ENCODE measurements around the gene CLBA1. TPM values are rescaled to one million over a fixed set of nuclear protein-coding genes. Genes with fewer than 3 reads are reported as not detected.
"Not testable (repeated sequence)": the region's sequence is repeated elsewhere in the genome, so short reads cannot be mapped to it uniquely, and the experiment has no call there.

Gene CLBA1
- total RNA-seq, 1 donor from 2014 or later = 10.2 TPM

DNA sequence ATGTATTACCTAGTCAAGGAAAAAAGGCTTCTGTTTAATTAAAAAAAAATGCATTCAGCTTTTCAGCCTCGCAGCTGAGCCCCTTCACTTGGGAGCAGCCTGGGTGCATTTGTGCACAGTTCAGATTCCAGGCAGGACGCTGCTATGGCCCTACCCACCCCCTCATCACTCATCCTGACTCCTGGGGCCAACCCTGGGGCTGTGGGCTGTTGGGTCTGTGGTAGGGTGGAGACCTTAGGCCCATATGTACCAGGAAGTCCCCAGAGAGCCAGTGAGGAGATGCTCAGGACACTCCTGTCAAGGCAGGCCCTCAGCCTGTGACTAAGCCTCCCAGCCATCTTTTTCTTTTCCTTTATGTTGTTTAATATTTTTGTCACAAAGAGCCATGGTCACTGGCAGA, 44.6 kb downstream of the CLBA1 start:
- DNase-seq (ENCODE audit: low spot score in 2 of 2, unreplicated experiment in 2 of 2) = no peak
- TF ChIP-seq, protein P1, sequence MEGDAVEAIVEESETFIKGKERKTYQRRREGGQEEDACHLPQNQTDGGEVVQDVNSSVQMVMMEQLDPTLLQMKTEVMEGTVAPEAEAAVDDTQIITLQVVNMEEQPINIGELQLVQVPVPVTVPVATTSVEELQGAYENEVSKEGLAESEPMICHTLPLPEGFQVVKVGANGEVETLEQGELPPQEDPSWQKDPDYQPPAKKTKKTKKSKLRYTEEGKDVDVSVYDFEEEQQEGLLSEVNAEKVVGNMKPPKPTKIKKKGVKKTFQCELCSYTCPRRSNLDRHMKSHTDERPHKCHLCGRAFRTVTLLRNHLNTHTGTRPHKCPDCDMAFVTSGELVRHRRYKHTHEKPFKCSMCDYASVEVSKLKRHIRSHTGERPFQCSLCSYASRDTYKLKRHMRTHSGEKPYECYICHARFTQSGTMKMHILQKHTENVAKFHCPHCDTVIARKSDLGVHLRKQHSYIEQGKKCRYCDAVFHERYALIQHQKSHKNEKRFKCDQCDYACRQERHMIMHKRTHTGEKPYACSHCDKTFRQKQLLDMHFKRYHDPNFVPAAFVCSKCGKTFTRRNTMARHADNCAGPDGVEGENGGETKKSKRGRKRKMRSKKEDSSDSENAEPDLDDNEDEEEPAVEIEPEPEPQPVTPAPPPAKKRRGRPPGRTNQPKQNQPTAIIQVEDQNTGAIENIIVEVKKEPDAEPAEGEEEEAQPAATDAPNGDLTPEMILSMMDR (IDR thresholded peaks at IDR 0.05; ENCODE audit: unreplicated experiment) = no peak
- Mint-ChIP-seq H3K27me3 (ENCODE audit: low read depth) (peaks cover 23% of the 10 kb centered on the region), H3K36me3 (no peaks in the 10 kb centered on the region), H3K9me3 (no peaks in the 10 kb centered on the region), H3K4me3 (no peak overlapping the region), H3K4me1 (peaks cover 15% of the 10 kb centered on the region), H3K27ac (no peak overlapping the region)

DNA sequence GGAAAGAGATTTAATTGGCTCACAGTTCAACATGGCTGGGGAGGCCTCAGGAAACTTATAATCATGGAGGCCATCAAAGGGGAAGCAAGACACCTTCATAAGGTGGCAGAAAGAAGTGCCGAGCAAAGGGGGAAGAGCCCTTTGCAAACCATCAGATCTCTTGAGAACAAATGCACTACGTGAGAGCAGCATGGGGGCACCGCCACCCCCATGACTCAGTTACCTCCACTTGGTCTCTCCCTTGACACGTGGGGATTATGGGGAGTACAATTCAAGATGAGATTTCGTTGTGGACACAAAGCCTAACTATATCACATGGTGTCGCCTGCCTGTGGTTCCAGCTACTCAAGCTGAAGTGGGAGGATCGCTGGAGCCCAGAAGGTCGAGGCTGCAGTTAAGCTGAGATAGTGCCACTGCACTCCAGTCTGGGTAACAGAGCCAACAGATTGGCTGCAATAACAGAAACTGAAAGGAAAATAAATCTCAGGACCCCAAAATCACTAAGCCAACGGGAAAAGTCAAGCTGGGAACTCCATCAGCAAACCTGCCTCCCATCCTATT, 45.3 kb downstream of the CLBA1 start:
- TF ChIP-seq, protein P1 (IDR thresholded peaks at IDR 0.05; ENCODE audit: unreplicated experiment) = no peak
- Mint-ChIP-seq H3K4me1 (peaks cover 15% of the 10 kb centered on the region), H3K27ac (no peak overlapping the region), H3K4me3 (no peak overlapping the region), H3K27me3 (ENCODE audit: low read depth) (peaks cover 23% of the 10 kb centered on the region), H3K9me3 (no peaks in the 10 kb centered on the region), H3K36me3 (no peaks in the 10 kb centered on the region)
- DNase-seq (ENCODE audit: low spot score in 2 of 2, unreplicated experiment in 2 of 2) = no peak

DNA sequence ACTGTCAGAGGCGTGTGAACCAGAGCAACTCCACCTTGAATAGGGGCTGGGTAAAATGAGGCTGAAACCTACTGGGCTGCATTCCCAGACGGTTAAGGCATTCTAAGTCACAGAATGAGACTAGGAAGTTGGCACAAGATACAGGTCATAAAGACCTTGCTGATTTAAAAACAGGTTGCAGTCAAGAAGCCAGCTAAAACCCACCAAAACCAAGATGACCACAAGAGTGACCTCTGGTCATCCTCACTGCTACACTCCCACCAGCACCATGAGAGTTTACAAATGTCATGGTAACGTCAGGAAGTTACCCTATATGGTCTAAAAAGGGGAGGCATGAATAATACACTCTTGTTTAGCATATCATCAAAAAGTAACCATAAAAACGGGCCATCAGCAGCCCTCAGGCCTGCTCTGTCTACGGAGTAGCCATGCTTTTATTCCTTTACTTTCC, 46.9 kb downstream of the CLBA1 start:
- not testable (repeated sequence) for DNase-seq (ENCODE audit: low spot score in 2 of 2, unreplicated experiment in 2 of 2); H3K36me3 Mint-ChIP-seq; H3K9me3 Mint-ChIP-seq
- H3K4me3 Mint-ChIP-seq = peak overlapping the region; percentile 79
- peaks cover 21% of the 10 kb centered on the region for H3K27me3 Mint-ChIP-seq (ENCODE audit: low read depth)
- H3K27ac Mint-ChIP-seq = peak overlapping the region; percentile 90
- peaks cover 15% of the 10 kb centered on the region for H3K4me1 Mint-ChIP-seq

DNA sequence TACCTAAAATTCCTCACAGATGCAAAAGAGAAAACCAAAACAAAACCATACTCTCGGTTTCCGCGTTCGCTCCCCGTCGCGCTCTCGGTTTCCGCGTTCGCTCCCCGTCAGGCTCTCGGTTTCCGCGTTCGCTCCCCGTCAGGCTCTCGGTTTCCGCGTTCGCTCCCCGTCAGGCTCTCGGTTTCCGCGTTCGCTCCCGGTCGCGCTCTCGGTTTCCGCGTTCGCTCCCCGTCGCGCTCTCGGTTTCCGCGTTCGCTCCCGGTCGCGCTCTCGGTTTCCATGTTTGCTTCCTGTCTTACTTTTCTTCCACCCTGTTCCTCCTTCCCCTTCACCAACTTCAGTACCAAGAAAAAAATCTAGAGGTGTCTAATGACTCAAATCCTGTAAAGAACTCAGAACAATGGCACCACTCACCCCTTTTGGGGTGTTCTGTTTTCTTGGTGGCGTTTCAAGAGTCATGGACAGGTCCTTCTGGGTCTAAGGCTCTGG, 47.9 kb downstream of the CLBA1 start:
- not testable (repeated sequence) for H3K9me3 Mint-ChIP-seq; DNase-seq (ENCODE audit: low spot score in 2 of 2, unreplicated experiment in 2 of 2); H3K36me3 Mint-ChIP-seq
- H3K4me1 Mint-ChIP-seq = peaks cover 12% of the 10 kb centered on the region
- peak overlapping the region; percentile 90 for H3K27ac Mint-ChIP-seq
- H3K4me3 Mint-ChIP-seq = peak overlapping the region; percentile 79
- peaks cover 21% of the 10 kb centered on the region for H3K27me3 Mint-ChIP-seq (ENCODE audit: low read depth)

DNA sequence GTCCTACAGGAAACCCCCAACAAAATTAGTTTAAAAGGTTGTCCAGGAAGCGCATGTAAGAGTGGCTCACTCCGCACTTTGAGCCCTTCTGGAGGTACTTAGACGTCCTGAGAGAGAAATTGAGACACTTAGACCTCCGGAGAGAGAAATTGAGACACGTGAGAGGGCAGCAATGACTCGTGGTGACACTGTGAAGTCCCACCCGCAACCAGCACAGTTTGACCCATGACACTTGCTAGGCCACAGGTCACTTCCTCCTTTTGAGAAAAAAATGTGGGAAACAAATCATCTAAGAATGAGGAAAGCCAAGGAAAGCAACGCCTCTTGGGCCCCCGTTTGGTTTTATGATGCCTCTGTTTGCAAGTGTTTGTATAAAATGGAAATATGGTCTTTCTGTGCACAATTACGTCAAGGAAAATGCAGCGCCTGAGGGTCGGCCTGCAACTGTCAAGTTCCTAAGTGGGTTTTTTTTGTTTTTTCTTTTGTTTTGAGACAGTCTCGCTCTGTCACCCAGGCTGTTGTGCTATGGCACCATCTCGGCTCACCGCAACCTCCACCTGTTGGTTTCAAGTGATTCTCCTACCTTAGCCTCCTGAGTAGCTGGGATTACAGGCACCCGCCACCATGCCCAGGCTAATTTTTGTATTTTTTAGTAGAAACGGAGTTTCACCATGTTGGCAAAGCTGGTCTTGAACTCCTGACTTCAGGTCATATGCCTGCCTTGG, 48.9 kb downstream of the CLBA1 start:
- no peaks in the 10 kb centered on the region for H3K36me3 Mint-ChIP-seq
- no peaks in the 10 kb centered on the region for H3K9me3 Mint-ChIP-seq
- DNase-seq (ENCODE audit: low spot score in 2 of 2, unreplicated experiment in 2 of 2) = no peak
- TF ChIP-seq, protein P1 (IDR thresholded peaks at IDR 0.05; ENCODE audit: unreplicated experiment) = no peak
- no peak overlapping the region for H3K27ac Mint-ChIP-seq
- peaks cover 18% of the 10 kb centered on the region for H3K4me1 Mint-ChIP-seq
- H3K27me3 Mint-ChIP-seq (ENCODE audit: low read depth) = peaks cover 20% of the 10 kb centered on the region
- H3K4me3 Mint-ChIP-seq = peak overlapping the region; percentile 79

DNA sequence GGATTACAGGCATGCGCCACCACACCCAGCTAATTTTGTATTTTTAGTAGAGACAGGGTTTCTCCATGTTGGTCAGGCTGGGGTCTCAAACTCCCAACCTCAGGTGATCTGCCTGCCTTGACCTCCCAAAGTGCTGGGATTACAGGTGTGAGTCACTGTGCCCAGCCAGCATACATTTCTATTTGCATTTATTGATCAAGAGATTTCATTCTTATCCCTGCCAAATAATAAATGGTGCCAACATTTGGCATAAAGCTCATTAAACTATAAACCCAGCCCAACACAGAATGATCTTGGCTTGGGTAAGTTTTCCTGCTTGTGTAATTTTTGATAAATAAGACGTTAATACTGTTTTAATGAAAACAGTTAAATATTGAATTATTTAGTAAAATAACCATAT, 50.0 kb downstream of the CLBA1 start:
- H3K4me3 Mint-ChIP-seq; H3K27ac Mint-ChIP-seq; H3K9me3 Mint-ChIP-seq; DNase-seq (ENCODE audit: low spot score in 2 of 2, unreplicated experiment in 2 of 2); H3K36me3 Mint-ChIP-seq: not testable (repeated sequence)
- peaks cover 19% of the 10 kb centered on the region for H3K4me1 Mint-ChIP-seq
- peaks cover 20% of the 10 kb centered on the region for H3K27me3 Mint-ChIP-seq (ENCODE audit: low read depth)

DNA sequence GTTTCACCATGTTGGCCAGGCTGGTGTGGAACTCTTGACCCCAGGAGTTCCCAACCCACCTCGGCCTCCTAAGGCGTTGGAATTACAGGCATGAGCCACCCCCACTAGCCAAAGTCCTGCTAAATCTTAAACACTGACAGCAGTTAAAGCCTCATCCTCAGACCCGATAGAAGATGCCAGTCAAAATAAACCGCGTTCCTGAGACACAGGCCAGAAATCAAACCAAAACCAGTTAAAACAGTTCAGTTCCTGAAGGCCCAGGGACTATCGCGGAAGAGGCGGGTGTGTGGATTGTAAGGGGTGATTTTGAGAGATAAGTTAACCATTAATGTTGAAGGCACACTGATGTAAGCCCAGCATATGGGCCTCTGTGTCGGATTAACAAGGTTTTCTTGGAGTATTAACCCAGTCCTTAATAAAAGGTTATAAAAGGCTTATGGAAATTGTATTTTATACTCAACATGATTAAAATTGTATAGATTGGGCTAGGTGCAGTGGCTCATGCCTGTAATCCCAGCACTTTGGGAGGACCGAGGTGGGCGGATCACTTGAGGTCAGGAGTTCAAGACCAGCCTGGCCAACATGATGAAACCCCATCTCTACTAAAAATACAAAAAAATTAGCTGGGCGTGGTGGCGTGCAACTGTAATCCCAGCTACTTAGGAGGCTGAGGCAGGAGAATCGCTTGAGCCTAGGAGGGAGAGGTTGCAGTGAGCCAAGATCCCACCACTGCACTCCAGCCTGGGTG, 54.0 kb downstream of the CLBA1 start:
- H3K27me3 Mint-ChIP-seq (ENCODE audit: low read depth) = peaks cover 16% of the 10 kb centered on the region
- DNase-seq (ENCODE audit: low spot score in 2 of 2, unreplicated experiment in 2 of 2) = no peak
- peaks cover 7% of the 10 kb centered on the region for H3K4me1 Mint-ChIP-seq
- H3K4me3 Mint-ChIP-seq = no peak overlapping the region
- H3K36me3 Mint-ChIP-seq = no peaks in the 10 kb centered on the region
- H3K27ac Mint-ChIP-seq = peak overlapping the region; percentile 5
- TF ChIP-seq, protein P1 (IDR thresholded peaks at IDR 0.05; ENCODE audit: unreplicated experiment) = no peak
- no peaks in the 10 kb centered on the region for H3K9me3 Mint-ChIP-seq

Measured in mesothelial cell of epicardium (in vitro differentiated cells).